Mucosa of descending colon (tissue), 3 donors: ENCODE measurements around the gene RAB4A. TPM values are rescaled to one million over a fixed set of nuclear protein-coding genes. Genes with fewer than 3 reads are reported as not detected.

Experiments
- ATAC-seq: fragments of 200-7000 bp; cut with Tn5 transposase; one replicate; pipeline ENCODE4 v1.9.1; 2020; ENCODE audit warnings: mild to moderate bottlenecking, moderate library complexity
- DNase-seq, 3 donors: peaks; one replicate each; pipeline ENCODE4 v3.0.0-alpha.2; 2020
- H3K36me3 ChIP-seq: fragments of 200-600 bp; one replicate; pipeline ENCODE4 v1.8.0; 2021; ENCODE audit warnings: low read depth, mild to moderate bottlenecking
- H3K4me1 ChIP-seq: fragments of 200-600 bp; one replicate; pipeline ENCODE4 v1.8.0; 2021; ENCODE audit warnings: low read depth, mild to moderate bottlenecking
- H3K4me3 ChIP-seq: fragments of 200-600 bp; one replicate; pipeline ENCODE4 v1.8.0; 2021; ENCODE audit warnings: mild to moderate bottlenecking
- H3K9me3 ChIP-seq: fragments of 200-600 bp; one replicate; pipeline ENCODE4 v1.8.0; 2021; ENCODE audit warnings: mild to moderate bottlenecking
- CTCF ChIP-seq: fragments of 200-600 bp; IDR thresholded peaks from one replicate; pipeline ENCODE4 v1.8.0; 2022; ENCODE audit warnings: antibody characterized with exemption, mild to moderate bottlenecking
- intact Hi-C, 2 donors: fragments of 100-400 bp; cut with DNase I in 1 of 2; cut with micrococcal nuclease in 1 of 2; formaldehyde crosslinking; loops; one replicate each; pipeline versions ENCODE4 v1.11.0 to v1.11.1; 2022; cut with DNase I, micrococcal nuclease
- total RNA-seq, 3 donors: library from RNA; stranded (reverse); fragmentation: NEBNext Ultra II Directional in 2 of 3; extraction: Animal tissue kit (Norgen Biotek cat#: 25700) in 2 of 3; gene quantifications; one replicate each; pipeline versions ENCODE4 v1.2.1 to v1.2.4, GENCODE V29; 2021 to 2023
- donor health status: DM: no; HTN: no; CAD: no; lungs with moderate emphysema.
- donor health status: DM: no; HTN: no; CAD: no.
- donor health status: DM: no; HTN: yes; CAD: no.

RAB4A gene
- total RNA-seq, 3 donors from 2014 or later: 84.3 to 94.6 (median 88.0) TPM

- Histone ChIP-seq H3K9me3 (no peaks in the 10 kb centered on the region), H3K4me1 (peaks cover 36% of the 10 kb centered on the region)
Observed at GRCh38 chr1:229281339-229281926, 10.5 kb downstream of the RAB4A start.

GRCh38 chr1:229282295-229282823, 11.4 kb downstream of the RAB4A start:
- peaks cover 32% of the 10 kb centered on the region for H3K4me1 ChIP-seq
- H3K9me3 ChIP-seq: no peaks in the 10 kb centered on the region
- no peak for DNase-seq
- TF ChIP-seq CTCF: no peak
- H3K36me3 ChIP-seq: no peaks in the 10 kb centered on the region
- no peak overlapping the region for H3K4me3 ChIP-seq
- intact Hi-C loops: no loop called here
- no peak for ATAC-seq

More at GRCh38 chr1:229281339-229281926, 10.5 kb downstream of the RAB4A start:
- no peak for DNase-seq
- H3K4me3 ChIP-seq: no peak overlapping the region
- no peak for TF ChIP-seq CTCF
- no peaks in the 10 kb centered on the region for H3K36me3 ChIP-seq
- intact Hi-C loops: no loop called here
- ATAC-seq: no peak

- peaks cover 31% of the 10 kb centered on the region for H3K4me1 ChIP-seq
- intact Hi-C loops: no loop called here
- ATAC-seq (no peak), DNase-seq (no peak)
- H3K36me3 ChIP-seq: no peaks in the 10 kb centered on the region
- no peak overlapping the region for H3K4me3 ChIP-seq
- no peaks in the 10 kb centered on the region for H3K9me3 ChIP-seq
- TF ChIP-seq CTCF: no peak
Observed at GRCh38 chr1:229283183-229283611, 12.3 kb downstream of the RAB4A start.

GRCh38 chr1:229284887-229285286, 14.0 kb downstream of the RAB4A start:
- no peak for DNase-seq

GRCh38 chr1:229285440-229285839, 14.5 kb downstream of the RAB4A start:
- TF ChIP-seq CTCF: no peak
- H3K4me3 ChIP-seq: no peak overlapping the region
- ATAC-seq (no peak), DNase-seq (no peak)
- H3K4me1 ChIP-seq: peaks cover 13% of the 10 kb centered on the region
- intact Hi-C loops: no loop called here
- H3K36me3 ChIP-seq: no peaks in the 10 kb centered on the region
- no peaks in the 10 kb centered on the region for H3K9me3 ChIP-seq

More at GRCh38 chr1:229284887-229285286, 14.0 kb downstream of the RAB4A start:
- Histone ChIP-seq H3K4me1 (peaks cover 18% of the 10 kb centered on the region), H3K4me3 (no peak overlapping the region), H3K9me3 (no peaks in the 10 kb centered on the region), H3K36me3 (no peaks in the 10 kb centered on the region)
- intact Hi-C loops: no loop called here
- TF ChIP-seq CTCF: no peak
- ATAC-seq: peak; percentile 64
